Midbrain (tissue), 1 donor: ENCODE measurements around the gene GORAB.

Experiments used
- DNase-seq: peaks from one replicate; lab custom pipeline; 2025; lab: John Stamatoyannopoulos, UW

GORAB gene, protein sequence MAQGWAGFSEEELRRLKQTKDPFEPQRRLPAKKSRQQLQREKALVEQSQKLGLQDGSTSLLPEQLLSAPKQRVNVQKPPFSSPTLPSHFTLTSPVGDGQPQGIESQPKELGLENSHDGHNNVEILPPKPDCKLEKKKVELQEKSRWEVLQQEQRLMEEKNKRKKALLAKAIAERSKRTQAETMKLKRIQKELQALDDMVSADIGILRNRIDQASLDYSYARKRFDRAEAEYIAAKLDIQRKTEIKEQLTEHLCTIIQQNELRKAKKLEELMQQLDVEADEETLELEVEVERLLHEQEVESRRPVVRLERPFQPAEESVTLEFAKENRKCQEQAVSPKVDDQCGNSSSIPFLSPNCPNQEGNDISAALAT

GRCh38 chr1:170531758-170532657, at the start of gene GORAB:
TSS of gene GORAB (plus strand) at chr1:170532166. CDS start at chr1:170532224, 58 bp downstream.
- DNase-seq, result peak; percentile 87

DNA sequence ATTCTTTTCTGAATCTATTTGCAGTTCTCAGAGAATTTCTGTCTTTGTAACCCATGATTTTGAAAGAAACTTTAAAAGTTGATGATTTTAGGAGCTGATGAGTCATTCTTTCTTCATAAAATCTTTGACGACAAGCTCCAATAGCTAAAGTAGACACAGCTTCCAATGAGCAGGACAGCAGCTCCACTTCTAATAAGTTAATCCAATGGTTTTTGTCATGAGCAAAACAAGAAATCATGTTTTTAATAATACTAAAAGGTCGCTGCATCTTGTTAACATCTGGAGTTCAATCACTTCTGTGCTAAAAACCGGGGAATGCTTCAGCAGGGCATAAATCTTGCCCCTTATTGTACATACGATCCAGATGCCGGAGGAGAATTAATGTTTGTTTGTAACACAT, 48.9 kb upstream of the GORAB start:
- DNase-seq, result no peak

- DNase-seq, result no peak
These were observed 44.5 kb upstream of the GORAB start for GRCh38 chr1:170487503-170487902.

DNA sequence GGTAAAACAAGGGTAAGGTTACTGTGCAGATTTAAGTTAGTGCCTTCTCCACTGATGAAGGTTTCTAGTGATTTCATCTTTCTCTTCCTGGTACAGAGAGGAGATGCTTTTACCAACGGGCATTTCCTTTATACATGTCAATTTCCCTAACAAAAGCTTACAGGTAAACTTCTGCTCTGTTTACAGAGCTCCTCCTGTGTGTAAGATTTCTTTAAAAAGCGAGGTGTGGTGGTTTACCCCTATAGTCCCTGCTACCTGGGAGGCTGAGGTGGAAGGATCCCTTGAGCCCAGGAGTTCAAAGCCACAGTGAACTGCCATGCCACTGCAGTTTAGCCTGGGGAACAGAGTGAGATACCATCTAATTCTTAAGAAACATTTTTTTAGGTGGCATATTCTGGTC, 40.7 kb upstream of the GORAB start:
- DNase-seq, result no peak

GRCh38 chr1:170494369-170494768, 37.6 kb upstream of the GORAB start:
- DNase-seq, result no peak

GRCh38 chr1:170495006-170495405, 37.0 kb upstream of the GORAB start:
- no peak for DNase-seq

DNA sequence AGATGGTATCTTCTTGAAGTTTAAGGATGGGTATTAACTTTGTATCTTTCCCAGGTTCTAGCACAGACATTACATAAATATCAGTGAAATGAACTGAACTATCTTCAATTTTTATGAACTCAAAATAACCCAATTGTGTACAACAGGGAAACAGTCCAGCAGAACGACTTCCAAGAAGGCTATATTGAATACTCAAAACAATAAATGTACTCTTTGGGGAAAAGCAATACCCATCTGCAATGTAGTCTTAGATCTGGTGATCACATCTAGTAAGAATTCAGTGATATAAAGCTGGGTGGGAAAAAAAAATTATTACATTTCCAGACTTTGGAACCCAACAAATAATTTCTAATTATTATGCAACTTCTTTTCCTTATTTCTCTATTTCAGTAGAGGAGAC, 33.1 kb upstream of the GORAB start:
- no peak for DNase-seq

GRCh38 chr1:170503665-170504064, 28.3 kb upstream of the GORAB start:
- no peak for DNase-seq

DNA sequence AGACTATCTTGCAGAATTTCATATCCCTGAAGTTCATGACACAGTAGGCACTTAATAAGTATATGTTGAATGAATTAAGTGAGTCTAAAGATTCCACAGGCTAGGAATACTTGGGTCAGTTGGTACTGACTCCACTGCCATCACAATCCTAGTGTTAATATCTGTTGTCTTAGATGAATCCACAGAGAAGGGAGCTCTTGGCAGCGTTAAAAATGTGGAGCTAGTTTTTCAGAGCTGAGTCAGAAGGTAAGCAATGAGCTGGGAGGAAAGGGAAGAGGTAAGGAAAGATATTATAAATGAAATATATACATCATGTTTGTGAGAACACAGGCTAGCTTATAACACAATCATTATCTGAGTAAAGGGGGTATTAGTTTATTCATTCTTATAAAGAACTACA, 21.8 kb upstream of the GORAB start:
- no peak for DNase-seq

DNA sequence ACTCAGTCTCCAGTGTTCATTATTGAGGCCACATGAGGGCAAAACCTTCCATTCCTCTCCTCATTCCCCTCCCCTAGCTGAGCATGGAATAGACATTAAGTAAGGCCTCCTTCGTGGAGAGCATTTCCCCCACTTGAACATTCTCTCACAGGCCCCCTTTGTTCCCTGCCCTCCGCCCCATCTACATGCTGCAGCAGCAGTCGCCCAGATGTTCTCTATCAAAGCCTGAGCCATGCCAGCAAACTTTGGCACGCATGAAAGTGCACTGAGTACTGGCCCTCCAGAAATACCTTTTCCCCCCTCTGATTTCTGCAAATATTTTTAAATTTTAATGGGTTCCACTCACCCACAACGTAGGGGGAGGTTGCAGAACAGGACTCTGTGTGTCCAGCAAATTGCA, 20.9 kb upstream of the GORAB start:
- DNase-seq, result no peak

- no peak for DNase-seq
These were observed 18.8 kb upstream of the GORAB start for GRCh38 chr1:170513138-170513537.

DNA sequence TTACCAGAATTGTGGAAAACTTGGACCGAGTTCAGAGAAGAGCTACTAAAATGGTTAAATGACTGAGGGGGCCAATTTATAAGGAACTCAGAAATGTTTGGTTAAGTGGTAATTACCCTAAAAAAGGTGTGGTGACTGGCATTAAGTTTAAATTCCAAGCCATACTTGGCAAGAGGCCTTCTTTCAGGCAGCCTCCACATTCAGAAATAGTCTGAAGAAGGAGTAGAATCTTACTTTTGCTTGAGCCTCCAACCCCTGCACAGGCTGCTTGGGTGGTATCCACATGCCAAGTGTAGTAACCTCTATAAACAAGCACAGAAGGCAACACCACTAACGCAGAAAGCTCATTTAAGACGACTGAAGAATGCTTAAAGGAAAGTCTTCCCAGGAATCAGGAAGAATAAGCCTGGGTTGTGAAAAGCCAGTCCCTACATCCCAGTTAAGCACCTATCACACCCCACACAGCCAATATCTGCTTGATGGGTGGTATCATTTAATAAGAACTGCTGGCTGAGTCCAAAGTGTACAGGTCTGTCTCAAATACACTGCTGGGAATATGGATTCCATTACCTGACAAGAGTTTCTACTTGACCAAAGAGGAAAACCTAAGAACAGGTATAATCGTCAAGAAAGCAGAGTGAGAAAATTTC, 13.7 kb upstream of the GORAB start:
- DNase-seq, result no peak

DNA sequence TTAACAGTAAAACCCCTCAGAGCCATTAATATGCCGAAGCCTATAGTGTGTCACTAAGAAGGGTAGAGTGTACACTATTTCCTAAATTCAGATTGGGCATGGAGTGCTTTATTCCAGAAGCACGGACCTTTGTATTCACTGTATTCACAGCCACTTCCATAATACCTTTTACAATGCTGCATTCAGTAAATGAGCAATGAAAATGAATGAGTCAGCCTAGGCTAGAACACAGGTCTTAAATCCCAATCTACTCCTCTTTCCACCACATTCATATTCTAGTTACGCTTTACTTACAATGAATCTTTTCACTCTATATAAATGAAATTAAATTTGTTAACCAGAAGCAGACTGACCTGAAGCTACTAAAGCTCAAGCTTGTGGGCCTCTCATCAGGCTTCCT, 13.0 kb upstream of the GORAB start:
- no peak for DNase-seq

- DNase-seq, result no peak
These were observed 11.4 kb upstream of the GORAB start for GRCh38 chr1:170520601-170521000.

GRCh38 chr1:170521818-170522217, 10.1 kb upstream of the GORAB start:
- DNase-seq, result no peak

GRCh38 chr1:170530972-170531757, 801 bp upstream of the GORAB start:
- DNase-seq, result no peak

GRCh38 chr1:170533298-170533697, 1.3 kb downstream of the GORAB start:
- DNase-seq, result no peak

GRCh38 chr1:170534626-170535147, 2.7 kb downstream of the GORAB start:
- DNase-seq, result no peak

DNA sequence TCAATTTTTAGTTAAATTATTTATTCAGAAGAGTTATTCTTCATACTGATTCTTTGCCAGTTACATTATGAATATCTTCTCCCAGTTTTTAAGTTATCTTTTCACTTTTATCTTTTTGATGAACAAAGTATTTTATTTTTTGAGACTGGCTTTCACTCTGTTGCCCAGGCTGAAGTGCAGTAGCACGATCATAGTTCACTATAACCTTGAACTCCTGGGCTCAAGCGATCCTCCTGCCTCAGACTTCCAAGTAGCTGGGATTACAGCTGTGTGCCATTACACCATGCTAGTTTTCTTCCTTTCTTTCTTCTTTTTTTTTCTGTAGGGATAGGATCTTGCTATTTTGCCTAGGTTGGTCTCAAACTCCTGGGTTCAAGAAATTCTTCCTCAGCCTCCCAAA, 3.5 kb downstream of the GORAB start:
- no peak for DNase-seq

DNA sequence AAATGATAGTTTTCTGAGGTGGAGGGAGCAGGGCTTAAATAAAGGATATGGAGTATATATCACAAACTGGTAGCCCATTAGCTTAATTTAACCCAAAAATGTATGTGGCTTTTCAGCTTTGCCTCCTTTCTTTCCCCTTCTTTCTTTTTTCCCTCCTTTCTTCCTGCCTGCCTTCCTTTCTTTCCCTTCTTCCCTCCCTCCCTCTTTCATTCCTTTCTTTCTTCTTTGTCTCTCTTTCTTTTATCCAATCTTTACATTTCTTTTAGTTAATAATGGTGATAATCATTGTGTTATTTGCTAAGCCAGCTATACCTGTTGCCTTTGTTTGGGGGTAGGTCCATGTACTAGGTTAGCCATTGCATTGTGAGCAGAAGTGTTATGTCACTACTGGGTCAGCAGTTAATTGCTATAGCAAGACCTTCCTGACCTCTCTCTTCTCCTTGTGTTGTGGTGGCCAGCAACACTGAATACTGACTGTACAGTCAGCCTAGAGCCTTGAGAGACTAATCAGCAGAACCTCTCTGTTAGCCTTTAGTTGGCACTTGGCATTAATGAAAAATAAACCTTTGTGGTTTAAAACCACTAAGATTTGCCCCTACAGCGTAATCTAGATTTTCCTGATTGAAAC, 5.1 kb downstream of the GORAB start:
- no peak for DNase-seq
